ENCODE measurements around the gene GRIK1. TPM values are rescaled to one million over a fixed set of nuclear protein-coding genes. Genes with fewer than 3 reads are reported as not detected.

GRIK1 gene
- total RNA-seq, 1 donor from 2014 or later, result 0.06 TPM

GRCh38 chr21:29787361-29787909 is 152.4 kb downstream of the GRIK1 start:
- no peak for DNase-seq (ENCODE audit: extremely low read depth, low read depth, low spot score)

GRCh38 chr21:29786496-29787360 is 153.1 kb downstream of the GRIK1 start:
- DNase-seq (ENCODE audit: extremely low read depth, low read depth, low spot score), result no peak

- DNase-seq (ENCODE audit: extremely low read depth, low read depth, low spot score), result no peak
These were observed 162.6 kb downstream of the GRIK1 start for GRCh38 chr21:29777160-29777559.

- no peak for DNase-seq (ENCODE audit: extremely low read depth, low read depth, low spot score)
These were observed 164.3 kb downstream of the GRIK1 start for GRCh38 chr21:29775462-29775861.

GRCh38 chr21:29771491-29772066 is 168.2 kb downstream of the GRIK1 start:
- no peak for DNase-seq (ENCODE audit: extremely low read depth, low read depth, low spot score)

GRCh38 chr21:29763674-29764073 is 176.1 kb downstream of the GRIK1 start:
- DNase-seq (ENCODE audit: extremely low read depth, low read depth, low spot score), result no peak

GRCh38 chr21:29762570-29763082 is 177.2 kb downstream of the GRIK1 start:
- DNase-seq (ENCODE audit: extremely low read depth, low read depth, low spot score), result no peak

- DNase-seq (ENCODE audit: extremely low read depth, low read depth, low spot score), result no peak
These were observed 186.6 kb downstream of the GRIK1 start for GRCh38 chr21:29753216-29753615.

- no peak for DNase-seq (ENCODE audit: extremely low read depth, low read depth, low spot score)
These were observed 188.2 kb downstream of the GRIK1 start for GRCh38 chr21:29751473-29752185.

- no peak for DNase-seq (ENCODE audit: extremely low read depth, low read depth, low spot score)
These were observed 189.8 kb downstream of the GRIK1 start for GRCh38 chr21:29749957-29750356.

GRCh38 chr21:29749223-29749622 is 190.6 kb downstream of the GRIK1 start:
- DNase-seq (ENCODE audit: extremely low read depth, low read depth, low spot score), result no peak

- no peak for DNase-seq (ENCODE audit: extremely low read depth, low read depth, low spot score)
These were observed 191.2 kb downstream of the GRIK1 start for GRCh38 chr21:29748391-29749167.

GRCh38 chr21:29741761-29742160 is 198.0 kb downstream of the GRIK1 start:
- no peak for DNase-seq (ENCODE audit: extremely low read depth, low read depth, low spot score)

GRCh38 chr21:29739176-29739575 is 200.6 kb downstream of the GRIK1 start:
- no peak for DNase-seq (ENCODE audit: extremely low read depth, low read depth, low spot score)

GRCh38 chr21:29738730-29739129 is 201.1 kb downstream of the GRIK1 start:
- no peak for DNase-seq (ENCODE audit: extremely low read depth, low read depth, low spot score)

GRCh38 chr21:29737186-29737585 is 202.6 kb downstream of the GRIK1 start:
- no peak for DNase-seq (ENCODE audit: extremely low read depth, low read depth, low spot score)

- DNase-seq (ENCODE audit: extremely low read depth, low read depth, low spot score), result no peak
These were observed 209.5 kb downstream of the GRIK1 start for GRCh38 chr21:29730281-29730680.

- no peak for DNase-seq (ENCODE audit: extremely low read depth, low read depth, low spot score)
These were observed 213.8 kb downstream of the GRIK1 start for GRCh38 chr21:29726044-29726443.

- DNase-seq (ENCODE audit: extremely low read depth, low read depth, low spot score), result no peak
These were observed 214.6 kb downstream of the GRIK1 start for GRCh38 chr21:29725025-29725736.

GRCh38 chr21:29721964-29722363 is 217.8 kb downstream of the GRIK1 start:
- DNase-seq (ENCODE audit: extremely low read depth, low read depth, low spot score), result no peak

Measured in glomerular endothelial cell (primary cell).